GM19043 (cell line): ENCODE measurements around the gene DEFB127.
"Not testable (repeated sequence)": the region's sequence is repeated elsewhere in the genome, so short reads cannot be mapped to it uniquely, and the experiment has no call there.

Experiments used
- ATAC-seq: cut with Tn5 transposase; IDR thresholded peaks from one replicate; pipeline ENCODE4 v1.9.1; 2021; ENCODE audit warnings: low read depth; ENCODE audit not compliant: unreplicated experiment

Gene DEFB127

GRCh38 chr20:157154-157553 is at the start of gene DEFB127:
Gene DEFB127 (plus strand): TSS chr20:157454. CDS start chr20:157545, 91 bp downstream.
- no peak for ATAC-seq

GRCh38 chr20:112396-112795 is 44.9 kb upstream of the DEFB127 start:
- no peak for ATAC-seq

GRCh38 chr20:117518-117917 is 39.7 kb upstream of the DEFB127 start:
- ATAC-seq = no peak

- ATAC-seq = not testable (repeated sequence)
Observed at GRCh38 chr20:129786-130323, 27.4 kb upstream of the DEFB127 start.

- no peak for ATAC-seq
Observed at GRCh38 chr20:137668-138490, 19.4 kb upstream of the DEFB127 start.

GRCh38 chr20:142290-142689 is 15.0 kb upstream of the DEFB127 start, which contains the start of gene DEFB126:
Gene DEFB126 (plus strand): TSS chr20:142590. CDS start chr20:142629, 39 bp downstream.
- no peak for ATAC-seq

GRCh38 chr20:145877-146276 is 11.4 kb upstream of the DEFB127 start:
- ATAC-seq = no peak

- no peak for ATAC-seq
Observed at GRCh38 chr20:152131-152530, 5.1 kb upstream of the DEFB127 start.

GRCh38 chr20:164618-165017 is 7.4 kb downstream of the DEFB127 start:
- ATAC-seq = no peak

GRCh38 chr20:168876-169275 is 11.6 kb downstream of the DEFB127 start:
- no peak for ATAC-seq

GRCh38 chr20:184288-184687 is 27.0 kb downstream of the DEFB127 start:
- no peak for ATAC-seq

- ATAC-seq = no peak
Observed at GRCh38 chr20:187733-188132, 30.5 kb downstream of the DEFB127 start.

- ATAC-seq = no peak
Observed at GRCh38 chr20:189611-190010, 32.4 kb downstream of the DEFB127 start, which contains the start of gene DEFB128. Gene DEFB128 (minus strand): TSS chr20:189711. CDS start chr20:189623, 88 bp downstream.

GRCh38 chr20:198225-198624 is 41.0 kb downstream of the DEFB127 start:
- no peak for ATAC-seq

- no peak for ATAC-seq
Observed at GRCh38 chr20:199996-200395, 42.7 kb downstream of the DEFB127 start.

GRCh38 chr20:203630-204029 is 46.4 kb downstream of the DEFB127 start:
- not testable (repeated sequence) for ATAC-seq
